Dermis microvascular lymphatic vessel endothelial cell (primary cell): ENCODE measurements around the gene CALML5. TPM values are rescaled to one million over a fixed set of nuclear protein-coding genes. Genes with fewer than 3 reads are reported as not detected.

ENCODE experiments used
- DNase-seq, 2 donors: peaks; one replicate each; pipeline versions ENCODE4 v3.0.0 to v3.0.0-alpha.2; 2010; ENCODE audit warnings: low read depth in 2 of 2
- total RNA-seq: library from RNA; depleted of rRNA; stranded (reverse); fragments of >200 nt; gene quantifications from 2 replicates; pipeline ENCODE4 v1.2.1, GENCODE V29; 2014

Gene CALML5
- total RNA-seq, 1 donor from 2014 or later = not detected

DNA sequence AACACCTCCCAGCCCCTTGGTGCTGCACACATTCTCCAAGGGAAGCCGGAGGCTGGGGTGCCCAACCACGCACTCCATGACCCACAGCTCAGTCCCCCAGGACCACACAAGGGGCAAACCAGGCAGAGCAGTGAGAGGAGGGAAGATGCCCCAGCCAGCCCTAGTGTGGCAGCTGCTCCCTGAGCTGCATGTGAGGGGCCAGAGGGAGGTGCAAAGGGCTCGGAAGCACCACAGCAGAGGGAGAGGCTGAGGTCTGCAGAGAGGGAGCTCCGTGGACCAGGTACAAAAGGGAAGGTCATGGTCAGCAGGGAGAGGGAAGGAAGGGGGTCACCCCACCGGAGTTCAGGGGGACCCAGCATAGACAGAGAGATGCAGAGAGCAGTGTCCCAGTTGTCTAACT, 1.5 kb upstream of the CALML5 start:
- DNase-seq = no peak

- no peak for DNase-seq
Measured at GRCh38 chr10:5500162-5500670, 846 bp upstream of the CALML5 start.

DNA sequence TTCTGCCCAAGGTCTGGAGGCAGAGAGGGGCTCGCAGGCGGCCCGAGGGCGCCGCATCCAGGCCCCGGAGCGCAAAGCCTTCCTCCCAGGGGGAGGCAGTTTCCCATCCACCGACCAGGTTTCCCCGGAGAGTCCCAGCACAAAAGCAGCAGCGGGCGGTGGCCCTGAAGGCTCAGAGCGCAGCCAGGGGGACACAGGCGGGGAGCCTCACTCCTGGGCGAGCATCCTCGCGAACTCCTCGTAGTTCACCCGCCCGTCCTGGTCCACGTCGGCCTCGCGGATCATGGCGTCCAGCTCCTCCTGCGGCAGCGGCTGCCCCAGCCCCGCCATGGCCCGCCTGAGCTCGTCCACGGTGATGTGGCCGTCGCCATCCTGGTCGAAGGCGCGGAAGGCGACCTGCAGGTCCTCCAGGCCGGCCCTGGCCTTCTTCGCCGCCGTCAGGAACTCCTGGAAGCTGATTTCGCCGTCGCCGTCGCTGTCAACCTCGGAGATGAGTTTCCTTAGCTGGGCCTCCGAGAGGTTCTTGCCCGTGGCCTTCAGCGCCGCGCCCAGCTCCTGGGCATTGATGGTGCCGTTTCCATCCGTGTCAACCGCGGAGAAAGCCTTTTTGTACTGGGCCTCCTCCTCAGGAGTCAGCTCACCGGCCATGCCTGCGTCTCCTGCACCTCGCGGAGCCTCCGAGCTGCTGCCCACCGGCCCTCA, 428 bp downstream of the CALML5 start:
- DNase-seq = no peak

DNA sequence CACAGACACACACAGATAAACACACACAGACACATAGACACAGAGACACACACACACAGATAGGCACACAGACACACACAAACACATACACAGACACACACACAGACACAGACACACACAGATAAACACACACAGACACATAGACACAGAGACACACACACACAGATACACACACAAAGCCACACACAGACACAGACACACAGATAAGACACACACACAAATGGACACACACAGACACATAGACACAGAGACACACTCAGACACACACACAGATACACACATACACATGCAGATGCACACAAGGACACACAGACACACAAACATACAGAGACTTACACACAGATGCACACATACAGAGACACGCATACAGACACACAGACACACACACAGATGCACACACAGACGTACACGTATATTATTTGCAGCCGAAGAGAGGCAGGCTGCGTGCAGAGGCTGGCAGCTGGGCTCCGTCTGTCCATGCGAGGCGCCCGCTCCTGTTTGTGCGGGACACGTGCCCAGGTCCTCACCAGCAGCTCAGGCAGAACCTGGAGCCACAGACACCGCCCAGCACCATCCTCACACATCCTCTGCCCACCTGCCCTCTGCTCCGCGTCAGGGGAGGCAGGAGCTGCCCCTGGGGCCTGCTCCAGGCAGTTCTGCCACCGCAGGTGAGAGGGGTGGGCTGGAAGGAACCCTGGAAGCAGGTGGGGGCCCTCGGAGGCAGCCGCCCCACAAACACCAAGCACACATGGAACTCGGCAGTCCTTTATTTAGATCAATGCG, 1.2 kb downstream of the CALML5 start:
- no peak for DNase-seq

DNA sequence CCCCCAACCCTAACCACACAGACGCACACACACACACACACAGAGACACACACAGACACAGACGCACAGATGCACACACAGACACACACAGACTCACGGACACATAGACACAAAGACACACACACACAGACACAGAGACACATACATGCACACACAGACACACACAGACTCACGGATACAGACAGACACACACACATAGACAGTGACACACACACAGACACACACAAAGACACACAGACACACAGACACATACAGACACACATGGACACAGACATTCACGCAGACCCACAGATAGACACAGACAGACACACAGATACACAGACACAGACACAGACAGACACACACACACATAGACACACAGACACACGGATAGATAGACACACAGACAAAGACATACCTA, 2.1 kb downstream of the CALML5 start:
- no peak for DNase-seq

- DNase-seq = no peak
Measured at GRCh38 chr10:5496261-5497250, 2.8 kb downstream of the CALML5 start.

DNA sequence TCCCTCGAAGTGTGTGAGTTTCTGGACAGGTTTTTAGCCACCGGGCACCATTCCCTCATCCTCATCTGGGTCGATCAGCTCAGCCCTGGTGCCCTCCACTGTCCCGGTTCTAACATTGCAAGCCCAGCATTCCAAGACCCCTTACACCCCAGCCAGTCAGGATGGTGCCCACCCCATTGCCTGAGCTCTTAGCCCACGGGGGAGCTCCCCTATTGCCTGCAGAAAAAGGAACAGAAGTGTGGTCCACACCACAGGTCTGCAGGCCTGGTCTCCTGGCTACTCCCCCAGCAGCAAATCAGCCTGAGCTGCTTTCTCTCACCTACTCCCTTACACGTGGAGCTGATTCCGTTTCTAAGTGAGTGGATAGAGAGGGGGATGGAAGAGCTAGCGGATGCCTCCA, 4.8 kb downstream of the CALML5 start:
- DNase-seq = no peak

- DNase-seq = no peak
Measured at GRCh38 chr10:5493691-5494090, 5.7 kb downstream of the CALML5 start.

GRCh38 chr10:5492929-5493576, 6.3 kb downstream of the CALML5 start:
- DNase-seq = no peak

DNA sequence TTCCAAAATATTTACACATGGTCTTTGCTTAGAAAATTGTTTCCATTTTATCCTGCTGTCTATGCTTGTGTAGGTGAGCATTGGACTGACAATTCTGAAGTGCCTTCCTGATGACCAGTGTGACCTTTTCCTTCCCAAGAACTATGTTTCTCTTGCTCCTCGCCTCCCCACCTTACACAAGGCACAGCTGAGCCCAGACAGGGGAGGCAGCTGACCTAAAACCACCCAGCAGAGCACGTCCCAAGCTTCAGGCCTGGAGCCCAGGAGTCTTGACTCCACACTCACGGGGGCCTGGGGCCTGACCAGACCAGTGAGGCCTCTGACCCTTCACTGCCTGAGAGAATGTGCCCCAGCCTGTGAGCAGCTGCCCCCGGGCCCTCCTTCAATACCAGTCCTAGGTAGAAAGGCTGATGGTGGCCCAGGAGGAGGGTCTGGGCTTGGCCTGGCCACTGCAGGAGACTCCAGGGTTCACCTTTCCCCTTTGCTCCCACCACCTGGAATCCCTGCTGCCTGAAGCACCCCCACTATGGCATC, 7.0 kb downstream of the CALML5 start:
- no peak for DNase-seq

GRCh38 chr10:5491477-5491876, 7.9 kb downstream of the CALML5 start:
- DNase-seq = no peak

DNA sequence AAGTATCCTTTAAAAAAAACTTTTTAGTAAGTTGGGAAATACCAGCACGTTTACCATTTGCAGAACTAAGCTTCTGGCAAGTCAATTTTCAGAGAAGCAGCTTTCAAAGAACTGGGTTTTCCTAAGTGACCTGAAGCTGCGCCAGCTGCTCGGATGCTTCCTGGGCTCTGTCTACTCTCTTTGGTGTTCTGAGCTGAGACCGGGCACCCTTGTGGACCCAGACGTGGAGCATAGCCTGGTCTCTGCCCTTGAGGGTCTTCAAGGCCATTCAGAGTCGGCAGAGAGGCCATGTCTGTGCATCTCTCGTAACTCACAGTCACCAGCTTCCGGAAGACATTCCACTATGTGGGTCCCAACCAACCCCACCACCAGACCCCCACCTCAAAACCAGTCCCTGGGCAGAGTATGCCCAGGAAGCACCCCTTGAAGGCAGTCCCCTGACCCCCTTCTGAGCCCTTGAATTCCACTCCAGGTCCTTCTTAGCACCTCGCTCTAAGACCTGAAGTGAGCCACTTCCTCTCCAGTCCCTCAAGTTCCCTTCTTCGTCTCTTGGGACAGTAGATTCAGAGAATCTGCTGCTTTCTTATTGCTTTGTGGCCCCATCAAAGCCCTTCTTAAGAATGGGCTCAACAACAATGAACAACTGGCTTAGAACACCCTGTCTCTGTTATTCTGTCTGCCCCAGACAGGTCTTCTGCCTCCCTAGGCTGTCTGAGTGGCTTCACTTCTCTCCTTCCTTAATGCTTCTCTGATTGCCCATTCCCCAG, 8.5 kb downstream of the CALML5 start:
- DNase-seq = no peak

- DNase-seq = no peak
Measured at GRCh38 chr10:5490032-5490431, 9.3 kb downstream of the CALML5 start.

DNA sequence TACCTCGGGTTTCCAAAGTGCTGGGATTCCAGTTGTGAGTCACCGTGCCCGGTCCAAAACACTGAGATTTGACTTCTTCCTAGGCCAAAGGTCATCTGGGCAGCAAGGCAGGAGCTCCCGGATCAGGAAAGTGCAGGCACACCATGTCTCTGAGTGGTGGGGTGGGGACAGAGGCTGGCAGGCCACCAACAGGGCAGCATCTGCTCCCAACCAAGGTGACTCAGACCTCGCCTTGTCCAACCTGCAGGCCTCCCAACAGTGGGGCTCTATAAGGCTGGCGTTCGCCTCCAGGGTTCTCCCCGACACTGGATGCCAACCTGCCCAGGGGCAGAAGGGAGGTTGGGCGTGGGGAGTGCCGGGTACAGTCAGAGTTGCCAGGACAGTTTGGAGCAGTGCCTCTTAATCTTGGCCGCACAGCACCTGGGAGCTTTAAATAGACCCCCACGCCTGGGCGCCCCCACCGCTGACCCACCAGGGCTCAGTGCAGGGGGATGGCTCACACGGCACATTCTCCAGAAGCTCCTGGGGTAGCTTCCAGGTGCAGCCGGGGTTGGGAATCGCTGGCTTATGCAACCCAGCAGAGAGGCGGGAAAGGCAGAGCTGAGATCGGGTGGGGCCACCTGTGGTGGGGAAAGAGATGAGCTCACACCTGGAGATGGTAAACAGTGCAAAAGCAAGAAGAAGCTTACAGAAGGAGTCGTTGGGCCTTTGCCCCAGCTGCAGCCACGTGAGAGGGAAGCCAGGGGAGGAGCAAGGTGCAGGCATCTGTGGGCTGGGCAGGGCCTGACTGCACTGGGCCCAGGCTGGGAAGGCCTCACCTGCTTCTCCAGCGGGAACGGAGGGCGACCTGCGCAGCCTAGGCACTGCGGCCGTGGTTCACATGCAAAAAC, 10.9 kb downstream of the CALML5 start:
- DNase-seq = no peak

DNA sequence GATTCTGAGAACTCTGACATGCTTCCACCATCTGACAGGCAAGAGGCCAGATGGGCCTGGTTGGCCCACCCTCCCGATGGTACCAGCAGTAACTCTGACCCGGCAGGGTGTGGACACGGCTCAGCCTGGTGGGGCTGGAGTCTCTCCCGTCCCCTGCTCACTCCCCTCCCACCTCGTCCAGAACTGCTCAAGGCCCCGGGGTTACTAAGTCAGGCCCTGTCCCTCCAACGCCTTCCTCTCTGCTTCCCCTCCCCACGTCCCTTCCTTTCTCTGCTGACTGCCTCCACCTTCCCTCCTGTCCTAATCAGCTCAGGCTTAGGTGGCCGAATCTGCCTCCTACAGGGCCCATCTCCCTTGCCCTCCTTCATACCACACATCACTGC, 12.5 kb downstream of the CALML5 start:
- no peak for DNase-seq

DNA sequence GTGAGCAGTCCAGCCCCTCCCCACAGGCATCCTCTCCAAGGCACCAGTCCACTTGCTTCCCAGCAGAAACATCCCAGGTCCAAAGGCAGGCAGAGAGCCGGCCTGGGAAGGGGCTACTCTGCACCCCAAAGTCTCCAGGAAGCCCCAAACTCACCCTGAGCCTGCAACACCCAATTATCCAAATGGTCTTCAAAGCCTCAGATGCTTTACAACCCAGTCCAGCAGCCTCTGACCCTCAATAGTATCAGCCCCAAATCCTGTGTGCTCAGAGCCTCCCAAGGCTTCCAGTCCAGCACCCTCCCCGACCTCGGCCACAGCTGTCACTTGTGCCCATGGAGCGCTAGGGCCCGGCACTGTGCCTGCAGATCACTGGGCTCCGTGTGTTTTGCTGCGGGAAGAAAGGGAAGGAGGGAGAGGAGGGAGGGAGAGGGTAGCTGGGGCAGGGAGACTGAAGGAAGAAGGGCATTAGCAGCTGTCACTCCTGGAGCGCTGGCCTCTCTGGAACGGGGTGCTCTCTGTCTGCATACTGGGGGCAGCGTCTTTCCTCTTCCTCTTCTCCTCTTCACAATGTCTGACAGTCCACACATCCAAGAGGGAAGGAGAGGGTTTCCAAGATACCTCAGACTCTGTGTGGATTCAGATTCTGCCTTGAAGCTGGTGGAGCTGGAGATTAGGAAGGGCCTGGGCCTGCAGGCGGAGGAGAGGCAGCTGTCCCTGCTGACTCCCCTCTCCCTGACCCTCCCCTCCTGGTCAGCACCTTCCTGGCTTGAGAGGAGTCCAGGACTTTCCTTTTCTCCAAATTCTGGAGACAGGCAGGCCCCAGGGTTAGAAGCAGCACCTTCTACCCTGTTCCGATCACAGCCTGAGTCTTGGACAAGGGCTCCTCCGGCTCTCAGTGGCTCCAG, 13.2 kb downstream of the CALML5 start:
- DNase-seq = no peak

- no peak for DNase-seq
Measured at GRCh38 chr10:5485290-5485689, 14.1 kb downstream of the CALML5 start.

DNA sequence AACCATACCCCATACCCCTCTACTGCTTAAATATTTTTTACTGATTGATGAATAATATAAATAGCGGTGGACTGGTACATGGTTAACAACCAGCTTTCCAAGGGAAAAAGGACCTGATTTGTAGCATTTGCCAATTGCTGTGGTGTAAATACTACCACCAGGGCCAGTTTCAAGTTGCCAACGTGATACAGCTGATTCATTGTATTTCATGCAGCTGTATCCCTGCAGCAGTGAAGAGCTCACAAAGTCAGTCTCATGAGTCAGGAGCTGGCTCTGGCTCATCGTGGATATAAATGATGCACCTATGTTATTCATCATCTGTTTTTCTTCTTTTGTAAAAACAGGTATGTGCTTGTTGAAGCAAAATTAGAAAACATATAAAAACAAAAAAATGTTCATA, 15.2 kb downstream of the CALML5 start:
- DNase-seq = no peak
